ENCODE measurements around the gene ZNF283.
"Not testable (repeated sequence)": the region's sequence is repeated elsewhere in the genome, so short reads cannot be mapped to it uniquely, and the experiment has no call there.

Gene ZNF283

DNA sequence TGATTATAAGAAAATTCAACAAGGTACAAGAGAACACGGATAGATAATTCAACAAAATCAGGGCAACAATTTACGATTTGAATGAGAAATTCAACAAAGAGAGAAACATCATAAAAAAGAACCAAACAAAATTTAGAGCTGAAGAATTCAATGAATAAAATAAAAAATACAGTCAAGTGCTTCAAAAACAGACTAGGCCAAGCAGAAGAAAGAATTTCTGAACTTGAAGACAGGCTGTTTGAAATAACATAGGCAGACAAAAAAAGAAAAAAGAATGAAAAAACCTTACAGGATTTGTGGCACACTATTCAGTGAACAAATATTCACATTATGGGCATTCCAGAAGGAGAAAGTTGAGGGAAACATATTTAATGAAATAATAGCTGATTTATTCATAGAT is 31.1 kb downstream of the ZNF283 start:
- H3K36me3 ChIP-seq (ENCODE audit: insufficient read depth, low read length), result no peaks in the 10 kb centered on the region
- H3K9me3 ChIP-seq (ENCODE audit: control insufficient read depth, insufficient read depth, low read length), result peaks cover 6% of the 10 kb centered on the region; the same call in 1 of the 2 replicates
- H3K4me1 ChIP-seq (ENCODE audit: insufficient read depth, low read length), result no peaks in the 10 kb centered on the region
- H3K9ac ChIP-seq (ENCODE audit: low read depth, low read length), result no peak overlapping the region

DNA sequence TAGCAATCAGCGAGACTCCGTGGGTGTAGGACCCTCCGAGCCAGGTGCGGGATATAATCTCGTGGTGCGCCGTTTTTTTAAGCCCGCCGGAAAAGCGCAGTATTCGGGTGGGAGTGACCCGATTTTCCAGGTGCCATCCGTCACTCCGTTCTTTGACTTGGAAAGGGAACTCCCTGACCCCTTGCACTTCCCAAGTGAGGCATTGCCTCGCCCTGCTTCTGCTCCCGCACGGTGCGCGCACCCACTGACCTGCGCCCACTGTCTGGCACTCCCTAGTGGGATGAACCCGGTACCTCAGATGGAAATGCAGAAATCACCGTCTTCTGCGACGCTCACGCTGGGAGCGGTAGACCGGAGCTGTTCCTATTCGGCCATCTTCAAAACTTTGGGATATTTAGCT is 39.8 kb downstream of the ZNF283 start:
- H3K9me3 ChIP-seq (ENCODE audit: control insufficient read depth, insufficient read depth, low read length); H3K9ac ChIP-seq (ENCODE audit: low read depth, low read length); H3K4me1 ChIP-seq (ENCODE audit: insufficient read depth, low read length); H3K36me3 ChIP-seq (ENCODE audit: insufficient read depth, low read length): not testable (repeated sequence)

DNA sequence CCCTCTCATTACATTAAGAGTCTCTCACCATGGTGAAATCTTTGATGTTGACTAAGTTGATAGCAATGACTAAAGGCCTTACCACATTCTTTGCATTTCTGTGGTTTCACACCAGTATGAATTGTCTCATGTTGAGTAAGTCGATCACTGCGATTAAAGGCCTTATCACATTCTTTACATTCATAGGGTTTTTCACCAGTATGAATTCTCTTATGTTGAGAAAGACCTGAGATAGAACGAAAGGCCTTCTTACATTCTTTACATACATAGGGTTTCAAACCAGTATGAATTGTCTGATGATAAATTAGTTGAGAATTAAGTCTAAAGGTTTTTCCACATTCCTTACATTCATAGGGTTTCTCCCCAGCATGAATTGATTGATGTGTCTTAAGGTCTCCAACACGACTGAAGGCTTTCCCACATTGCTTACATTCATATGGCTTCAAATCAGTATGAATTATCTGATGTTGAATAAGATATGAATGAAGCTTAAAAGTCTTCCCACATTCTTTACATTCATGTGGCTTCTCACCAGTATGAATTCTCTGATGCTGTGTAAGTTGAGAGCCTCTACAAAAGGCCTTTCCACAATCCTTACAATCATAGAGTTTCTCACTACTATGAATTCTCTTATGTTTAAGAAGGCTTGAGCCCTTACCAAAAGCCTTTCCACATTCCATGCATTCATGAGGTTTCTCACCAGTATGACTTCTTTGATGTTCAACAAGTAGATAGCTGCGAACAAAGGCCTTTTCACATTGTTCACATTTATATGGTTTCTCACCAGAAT is 45.6 kb downstream of the ZNF283 start:
- no peak overlapping the region for H3K9ac ChIP-seq (ENCODE audit: low read depth, low read length)
- H3K9me3 ChIP-seq (ENCODE audit: control insufficient read depth, insufficient read depth, low read length), result peaks cover 23% of the 10 kb centered on the region
- no peaks in the 10 kb centered on the region for H3K36me3 ChIP-seq (ENCODE audit: insufficient read depth, low read length)
- no peaks in the 10 kb centered on the region for H3K4me1 ChIP-seq (ENCODE audit: insufficient read depth, low read length)

DNA sequence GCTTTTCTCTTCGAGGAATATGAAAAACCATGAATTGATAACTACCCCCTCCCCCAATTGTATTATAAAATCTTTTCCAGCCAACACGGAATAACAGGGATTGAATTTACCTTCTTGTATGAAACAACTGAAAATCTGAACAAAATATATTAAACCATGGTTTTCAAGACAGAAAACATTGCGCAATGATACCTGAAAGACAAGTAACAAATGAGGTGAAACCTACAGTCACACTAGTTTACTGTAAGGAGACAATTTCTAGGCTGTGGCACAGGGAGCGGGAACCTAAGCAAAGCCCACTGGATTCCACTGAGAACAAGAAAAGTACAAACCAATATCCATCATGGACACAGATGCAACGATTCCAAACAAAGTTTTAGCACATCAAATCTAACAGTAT is 53.4 kb downstream of the ZNF283 start:
- no peaks in the 10 kb centered on the region; the same call in 1 of the 2 replicates for H3K36me3 ChIP-seq (ENCODE audit: insufficient read depth, low read length)
- H3K4me1 ChIP-seq (ENCODE audit: insufficient read depth, low read length), result no peaks in the 10 kb centered on the region
- peaks cover 18% of the 10 kb centered on the region for H3K9me3 ChIP-seq (ENCODE audit: control insufficient read depth, insufficient read depth, low read length)
- no peak overlapping the region for H3K9ac ChIP-seq (ENCODE audit: low read depth, low read length)

DNA sequence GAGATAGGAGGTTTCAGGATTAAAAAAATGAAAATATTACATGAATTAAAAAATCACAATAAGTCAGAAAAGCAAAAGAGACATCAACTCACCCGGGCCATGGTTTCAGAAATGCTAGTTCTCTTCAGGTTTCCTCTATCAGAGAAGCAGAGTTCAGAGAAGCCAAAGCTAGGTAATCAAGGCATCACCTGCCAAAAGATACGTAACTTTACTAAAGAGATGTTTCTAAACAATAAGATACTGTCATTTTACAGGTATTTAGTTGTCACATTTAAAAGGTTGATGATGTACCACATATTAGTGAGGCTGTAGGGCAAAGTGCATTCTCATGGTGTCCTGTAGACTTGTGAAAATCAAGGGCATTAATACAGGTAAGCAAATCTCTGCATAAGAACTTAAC is 56.7 kb downstream of the ZNF283 start, which contains the start of gene ZNF404:
ZNF404 (minus strand) TSS at position 101 of the 400 bp plus-strand sequence.
- no peak within 1 kb of the TSS for H3K9ac ChIP-seq (ENCODE audit: low read depth, low read length)
- no peaks in the 10 kb centered on the region; the same call in 1 of the 2 replicates for H3K36me3 ChIP-seq (ENCODE audit: insufficient read depth, low read length)
- H3K4me1 ChIP-seq (ENCODE audit: insufficient read depth, low read length), result no peaks in the 10 kb centered on the region
- peaks cover 15% of the 10 kb centered on the region for H3K9me3 ChIP-seq (ENCODE audit: control insufficient read depth, insufficient read depth, low read length)

- no peaks in the 10 kb centered on the region for H3K9me3 ChIP-seq (ENCODE audit: control insufficient read depth, insufficient read depth, low read length)
- no peaks in the 10 kb centered on the region for H3K4me1 ChIP-seq (ENCODE audit: insufficient read depth, low read length)
- H3K9ac ChIP-seq (ENCODE audit: low read depth, low read length), result no peak overlapping the region
- H3K36me3 ChIP-seq (ENCODE audit: insufficient read depth, low read length), result no peaks in the 10 kb centered on the region
Observed at GRCh38 chr19:43895727-43896308, 68.7 kb downstream of the ZNF283 start.

Measured in ES-I3 (cell line).